ENCODE data around the gene DPYD.

The DPYD gene

GRCh38 chr1:97905141-97905940 lies 15.5 kb downstream of the DPYD start:
- no peak overlapping the region for H3K27ac ChIP-seq
- no peaks in the 10 kb centered on the region for H3K9me3 ChIP-seq
- H3K36me3 ChIP-seq = no peaks in the 10 kb centered on the region
- no peak overlapping the region for H3K4me3 ChIP-seq
- TF ChIP-seq CTCF (IDR thresholded peaks at IDR 0.05) = no peak
- peaks cover 0 to 31% (median 10%) of the 10 kb centered on the region in 4 donors for H3K4me1 ChIP-seq
- intact Hi-C loops (cut with DNase I; ENCODE audit: low total_unique reads) = no loop called here
- no peak for DNase-seq
- H3K27me3 ChIP-seq = no peaks in the 10 kb centered on the region

- H3K27ac ChIP-seq = no peak overlapping the region
- no peaks in the 10 kb centered on the region for H3K27me3 ChIP-seq
- no peak overlapping the region for H3K4me3 ChIP-seq
- no peak for DNase-seq
- H3K4me1 ChIP-seq = peaks cover 0 to 31% (median 10%) of the 10 kb centered on the region in 4 donors
- H3K36me3 ChIP-seq = no peaks in the 10 kb centered on the region
- intact Hi-C loops (cut with DNase I; ENCODE audit: low total_unique reads) = no loop called here
- H3K9me3 ChIP-seq = no peaks in the 10 kb centered on the region
- no peak for TF ChIP-seq CTCF (IDR thresholded peaks at IDR 0.05)
Measured at GRCh38 chr1:97904534-97904933, 16.3 kb downstream of the DPYD start.

- TF ChIP-seq CTCF (IDR thresholded peaks at IDR 0.05) = no peak
- no peaks in the 10 kb centered on the region for H3K9me3 ChIP-seq
- no peak overlapping the region for H3K4me3 ChIP-seq
- no peaks in the 10 kb centered on the region for H3K36me3 ChIP-seq
- peak overlapping the region in 1 of 2 donors; percentile 22 for H3K27ac ChIP-seq
- H3K27me3 ChIP-seq = no peaks in the 10 kb centered on the region
- no peak for DNase-seq
- peaks cover 0 to 31% (median 10%) of the 10 kb centered on the region in 4 donors for H3K4me1 ChIP-seq
- intact Hi-C loops (cut with DNase I; ENCODE audit: low total_unique reads) = no loop called here
Measured at GRCh38 chr1:97903626-97904025, 17.2 kb downstream of the DPYD start.

- no peaks in the 10 kb centered on the region for H3K36me3 ChIP-seq
- H3K9me3 ChIP-seq = no peaks in the 10 kb centered on the region
- no peak overlapping the region for H3K27ac ChIP-seq
- H3K4me3 ChIP-seq = no peak overlapping the region
- H3K27me3 ChIP-seq = no peaks in the 10 kb centered on the region
- TF ChIP-seq CTCF (IDR thresholded peaks at IDR 0.05) = no peak
- peaks cover 0 to 31% (median 10%) of the 10 kb centered on the region in 4 donors for H3K4me1 ChIP-seq
- DNase-seq = no peak
- intact Hi-C loops (cut with DNase I; ENCODE audit: low total_unique reads) = no loop called here
Measured at GRCh38 chr1:97902067-97902466, 18.8 kb downstream of the DPYD start.

GRCh38 chr1:97901017-97901658 lies 19.7 kb downstream of the DPYD start:
- no peak for TF ChIP-seq CTCF (IDR thresholded peaks at IDR 0.05)
- no peak overlapping the region for H3K27ac ChIP-seq
- no peaks in the 10 kb centered on the region for H3K27me3 ChIP-seq
- no peaks in the 10 kb centered on the region for H3K9me3 ChIP-seq
- no peak overlapping the region for H3K4me3 ChIP-seq
- intact Hi-C loops (cut with DNase I; ENCODE audit: low total_unique reads) = no loop called here
- no peak for DNase-seq
- H3K36me3 ChIP-seq = no peaks in the 10 kb centered on the region
- peaks cover 0 to 31% (median 10%) of the 10 kb centered on the region in 4 donors for H3K4me1 ChIP-seq
